ENCODE measurements around the gene NMT2.
A peak's percentile ranks its signal among the peaks of the same experiment; 100 is the strongest.

NMT2 gene

GRCh38 chr10:15103513-15103912, 65.0 kb downstream of the NMT2 start:
- no peak for DNase-seq (ENCODE audit: low read depth, low spot score)
- H3K27ac ChIP-seq = no peak overlapping the region

- no peak overlapping the region for H3K27ac ChIP-seq
Measured at GRCh38 chr10:15099886-15100285, 68.6 kb downstream of the NMT2 start.

GRCh38 chr10:15097011-15097812, 71.3 kb downstream of the NMT2 start, which contains the start of gene RPP38:
Gene RPP38 (plus strand): TSS chr10:15097355. CDS start chr10:15103315, 5,960 bp downstream.
- peak within 1 kb of the TSS; percentile 98 for H3K27ac ChIP-seq
- DNase-seq (ENCODE audit: low read depth, low spot score) = peak; percentile 60

More at GRCh38 chr10:15099886-15100285, 68.6 kb downstream of the NMT2 start:
- no peak for DNase-seq (ENCODE audit: low read depth, low spot score)

- no peak for DNase-seq (ENCODE audit: low read depth, low spot score)
- H3K27ac ChIP-seq = peak overlapping the region; percentile 98
Measured at GRCh38 chr10:15096661-15097010, 71.9 kb downstream of the NMT2 start.

GRCh38 chr10:15092855-15093408, 75.6 kb downstream of the NMT2 start:
- H3K27ac ChIP-seq = no peak overlapping the region
- no peak for DNase-seq (ENCODE audit: low read depth, low spot score)

GRCh38 chr10:15091418-15091817, 77.1 kb downstream of the NMT2 start:
- H3K27ac ChIP-seq = no peak overlapping the region
- DNase-seq (ENCODE audit: low read depth, low spot score) = no peak

GRCh38 chr10:15088428-15089261, 79.8 kb downstream of the NMT2 start, which contains the start of gene ACBD7:
Gene ACBD7 (minus strand): TSS chr10:15088776. CDS start chr10:15088728, 48 bp downstream.
- no peak within 1 kb of the TSS for H3K27ac ChIP-seq
- no peak for DNase-seq (ENCODE audit: low read depth, low spot score)

- peak; percentile 84 for DNase-seq (ENCODE audit: low read depth, low spot score)
- H3K27ac ChIP-seq = peak overlapping the region; percentile 12
Measured at GRCh38 chr10:15084502-15084922, 84.0 kb downstream of the NMT2 start.

GRCh38 chr10:15083674-15084501, 84.6 kb downstream of the NMT2 start:
- H3K27ac ChIP-seq = no peak overlapping the region
- DNase-seq (ENCODE audit: low read depth, low spot score) = no peak

- no peak for DNase-seq (ENCODE audit: low read depth, low spot score)
- H3K27ac ChIP-seq = no peak overlapping the region
Measured at GRCh38 chr10:15075421-15075820, 93.1 kb downstream of the NMT2 start.

- DNase-seq (ENCODE audit: low read depth, low spot score) = no peak
- no peak overlapping the region for H3K27ac ChIP-seq
Measured at GRCh38 chr10:15072358-15072757, 96.1 kb downstream of the NMT2 start.

GRCh38 chr10:15069230-15069629, 99.3 kb downstream of the NMT2 start:
- H3K27ac ChIP-seq = no peak overlapping the region
- DNase-seq (ENCODE audit: low read depth, low spot score) = no peak

- no peak overlapping the region for H3K27ac ChIP-seq
- DNase-seq (ENCODE audit: low read depth, low spot score) = peak; percentile 33
Measured at GRCh38 chr10:15068802-15069201, 99.7 kb downstream of the NMT2 start.

- no peak overlapping the region for H3K27ac ChIP-seq
Measured at GRCh38 chr10:15067154-15067553, 101.3 kb downstream of the NMT2 start.

GRCh38 chr10:15060638-15061037, 107.9 kb downstream of the NMT2 start:
- DNase-seq (ENCODE audit: low read depth, low spot score) = no peak
- no peak overlapping the region for H3K27ac ChIP-seq

More at GRCh38 chr10:15067154-15067553, 101.3 kb downstream of the NMT2 start:
- DNase-seq (ENCODE audit: low read depth, low spot score) = no peak

- no peak overlapping the region for H3K27ac ChIP-seq
- no peak for DNase-seq (ENCODE audit: low read depth, low spot score)
Measured at GRCh38 chr10:15059914-15060313, 108.6 kb downstream of the NMT2 start.

- no peak overlapping the region for H3K27ac ChIP-seq
- no peak for DNase-seq (ENCODE audit: low read depth, low spot score)
Measured at GRCh38 chr10:15058689-15059088, 109.8 kb downstream of the NMT2 start.

All from epithelial cell of prostate (primary cell).